Loucy (cell line): ENCODE data around the gene SAXO2.
"Not testable (repeated sequence)": the region's sequence is repeated elsewhere in the genome, so short reads cannot be mapped to it uniquely, and the experiment has no call there.

ENCODE experiments used
- H2AFZ ChIP-seq: fragments of 200-600 bp; sonication (generic); 2 replicates; pipeline ENCODE4 v1.6.0; 2016; ENCODE audit warnings: antibody characterized with exemption, mild to moderate bottlenecking, low read length, moderate library complexity
- H3F3A ChIP-seq: fragments of 200-600 bp; 2 replicates; pipeline ENCODE4 v1.6.0; 2016; ENCODE audit warnings: antibody characterized with exemption, low read depth, mild to moderate bottlenecking
- H3K27me3 ChIP-seq: fragments of 200-600 bp; sonication (generic); 2 replicates; pipeline ENCODE4 v1.6.1; 2014; ENCODE audit warnings: low read length, mild to moderate bottlenecking; ENCODE audit not compliant: insufficient read depth, poor library complexity, severe bottlenecking
- H3K36me3 ChIP-seq: fragments of 200-600 bp; sonication (generic); 2 replicates; pipeline ENCODE4 v1.6.1; 2016; ENCODE audit warnings: low read length; ENCODE audit not compliant: insufficient read depth
- H3K4me1 ChIP-seq: fragments of 200-600 bp; sonication (generic); 2 replicates; pipeline ENCODE4 v1.5.1; 2014; ENCODE audit warnings: low read length, mild to moderate bottlenecking; ENCODE audit not compliant: insufficient read depth, poor library complexity, severe bottlenecking
- H3K4me2 ChIP-seq: fragments of 200-600 bp; sonication (generic); 2 replicates; pipeline ENCODE4 v1.6.0; 2014; ENCODE audit warnings: antibody characterized with exemption, low read length, low read depth, mild to moderate bottlenecking; ENCODE audit not compliant: poor library complexity, severe bottlenecking
- H3K4me3 ChIP-seq: fragments of 200-600 bp; sonication (generic); 2 replicates; pipeline ENCODE4 v1.5.1; 2014; ENCODE audit warnings: low read length, mild to moderate bottlenecking, mixed read lengths; ENCODE audit not compliant: poor library complexity, severe bottlenecking
- H3K79me2 ChIP-seq: fragments of 200-600 bp; sonication (generic); 2 replicates; pipeline ENCODE4 v1.6.1; 2014; ENCODE audit warnings: low read length; ENCODE audit not compliant: insufficient read depth
- H3K9ac ChIP-seq: fragments of 200-600 bp; sonication (generic); 2 replicates; pipeline ENCODE4 v1.6.0; 2014; ENCODE audit warnings: mild to moderate bottlenecking, low read depth, low read length, moderate library complexity; ENCODE audit not compliant: poor library complexity, severe bottlenecking
- H3K9me2 ChIP-seq: fragments of 200-600 bp; sonication (generic); replicated peaks from 2 replicates; pipeline ENCODE4 v1.6.1; 2016; ENCODE audit warnings: low read depth, low read length, mixed read lengths
- H3K9me3 ChIP-seq: fragments of 200-600 bp; sonication (generic); 2 replicates; pipeline ENCODE4 v1.6.1; 2014; ENCODE audit warnings: mild to moderate bottlenecking, antibody characterized with exemption, low read length, low read depth; ENCODE audit not compliant: insufficient read depth
- H4K20me1 ChIP-seq: fragments of 200-600 bp; sonication (generic); 2 replicates; pipeline ENCODE4 v1.6.0; 2014; ENCODE audit warnings: antibody characterized with exemption, low read length, mild to moderate bottlenecking; ENCODE audit not compliant: insufficient read depth, poor library complexity, severe bottlenecking
- EZH2phosphoT487 ChIP-seq: fragments of 200-600 bp; IDR thresholded peaks from 2 replicates; pipeline ENCODE4 v1.6.1; 2018; ENCODE audit warnings: antibody characterized with exemption, mild to moderate bottlenecking, moderate library complexity, borderline replicate concordance
- TF ChIP-seq, protein P1 (sequence below): fragments of 200-600 bp; sonication (generic); conservative IDR thresholded peaks from 2 replicates; pipeline ENCODE4 v1.5.1; 2014; ENCODE audit warnings: mild to moderate bottlenecking, antibody characterized with exemption, low read length

SAXO2 gene

GRCh38 chr15:82298032-82298431, 35.4 kb downstream of the SAXO2 start:
- H3K4me1 ChIP-seq = no peaks in the 10 kb centered on the region
- no peaks in the 10 kb centered on the region for H3F3A ChIP-seq
- TF ChIP-seq, protein P1, sequence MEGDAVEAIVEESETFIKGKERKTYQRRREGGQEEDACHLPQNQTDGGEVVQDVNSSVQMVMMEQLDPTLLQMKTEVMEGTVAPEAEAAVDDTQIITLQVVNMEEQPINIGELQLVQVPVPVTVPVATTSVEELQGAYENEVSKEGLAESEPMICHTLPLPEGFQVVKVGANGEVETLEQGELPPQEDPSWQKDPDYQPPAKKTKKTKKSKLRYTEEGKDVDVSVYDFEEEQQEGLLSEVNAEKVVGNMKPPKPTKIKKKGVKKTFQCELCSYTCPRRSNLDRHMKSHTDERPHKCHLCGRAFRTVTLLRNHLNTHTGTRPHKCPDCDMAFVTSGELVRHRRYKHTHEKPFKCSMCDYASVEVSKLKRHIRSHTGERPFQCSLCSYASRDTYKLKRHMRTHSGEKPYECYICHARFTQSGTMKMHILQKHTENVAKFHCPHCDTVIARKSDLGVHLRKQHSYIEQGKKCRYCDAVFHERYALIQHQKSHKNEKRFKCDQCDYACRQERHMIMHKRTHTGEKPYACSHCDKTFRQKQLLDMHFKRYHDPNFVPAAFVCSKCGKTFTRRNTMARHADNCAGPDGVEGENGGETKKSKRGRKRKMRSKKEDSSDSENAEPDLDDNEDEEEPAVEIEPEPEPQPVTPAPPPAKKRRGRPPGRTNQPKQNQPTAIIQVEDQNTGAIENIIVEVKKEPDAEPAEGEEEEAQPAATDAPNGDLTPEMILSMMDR = no peak
- no peak for TF ChIP-seq EZH2phosphoT487
- H3K9me3 ChIP-seq = no peaks in the 10 kb centered on the region
- H3K4me3 ChIP-seq = no peak overlapping the region
- H2AFZ ChIP-seq = no peak overlapping the region
- H3K9me2 ChIP-seq = no peaks in the 10 kb centered on the region
- H4K20me1 ChIP-seq = no peaks in the 10 kb centered on the region
- no peaks in the 10 kb centered on the region for H3K36me3 ChIP-seq
- H3K9ac ChIP-seq = no peak overlapping the region
- no peaks in the 10 kb centered on the region for H3K79me2 ChIP-seq
- H3K27me3 ChIP-seq = no peaks in the 10 kb centered on the region
- H3K4me2 ChIP-seq = no peak overlapping the region

GRCh38 chr15:82298520-82298919, 35.9 kb downstream of the SAXO2 start:
- Histone ChIP-seq H3K27me3 (no peaks in the 10 kb centered on the region), H3K79me2 (no peaks in the 10 kb centered on the region), H3K4me3 (no peak overlapping the region), H3K9me2 (no peaks in the 10 kb centered on the region), H4K20me1 (no peaks in the 10 kb centered on the region), H3K9ac (no peak overlapping the region), H3K4me2 (no peak overlapping the region), H2AFZ (no peak overlapping the region), H3K4me1 (no peaks in the 10 kb centered on the region), H3F3A (no peaks in the 10 kb centered on the region), H3K9me3 (no peaks in the 10 kb centered on the region), H3K36me3 (no peaks in the 10 kb centered on the region)
- no peak for TF ChIP-seq EZH2phosphoT487
- TF ChIP-seq, protein P1 = no peak

DNA sequence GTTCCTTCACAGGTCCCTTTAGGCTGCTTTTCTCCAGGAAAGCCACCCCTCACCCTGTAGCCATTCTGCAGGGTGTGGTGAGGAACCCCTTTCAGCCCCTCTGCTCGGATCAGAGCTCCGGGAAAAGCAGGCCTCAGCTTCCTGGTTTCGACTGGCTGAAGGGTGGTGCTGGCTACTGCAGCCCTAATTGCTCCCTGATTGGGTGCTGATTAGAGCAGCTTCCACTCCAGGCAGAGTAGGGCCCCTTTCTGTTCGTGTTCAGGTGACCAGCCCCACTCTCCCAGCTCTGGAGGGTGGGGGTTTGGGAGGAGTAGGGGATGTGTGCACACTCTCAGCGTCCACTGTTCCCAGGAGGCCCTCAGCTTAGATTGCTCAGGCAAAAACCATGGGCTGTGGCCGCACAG, 36.9 kb downstream of the SAXO2 start:
- H3K27me3 ChIP-seq, H3K9ac ChIP-seq, H3K4me1 ChIP-seq, H3K9me3 ChIP-seq, H3K36me3 ChIP-seq, H3K9me2 ChIP-seq, H3F3A ChIP-seq, H3K4me3 ChIP-seq, H3K79me2 ChIP-seq, H2AFZ ChIP-seq, H4K20me1 ChIP-seq, H3K4me2 ChIP-seq: not testable (repeated sequence)

DNA sequence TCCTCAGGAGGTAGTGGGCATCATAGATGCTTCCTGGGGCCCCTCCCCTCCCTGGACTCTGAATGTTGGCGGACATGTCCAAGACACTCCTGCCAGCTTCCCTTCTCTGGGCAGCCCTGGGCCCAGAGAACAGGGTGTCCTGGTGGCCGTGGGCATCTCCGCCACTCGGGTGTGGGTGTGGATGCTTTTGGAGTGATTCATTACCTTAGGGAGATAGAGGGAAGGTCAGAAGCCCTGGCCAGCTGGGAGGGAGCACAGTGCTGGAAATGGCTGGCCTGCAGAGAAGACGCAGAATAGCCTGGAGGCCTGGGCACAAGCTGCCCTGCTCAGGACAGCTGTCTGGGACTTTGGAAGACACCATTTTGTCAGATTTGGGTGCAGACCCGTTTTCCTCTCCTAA, 37.7 kb downstream of the SAXO2 start:
- H4K20me1 ChIP-seq, H3K79me2 ChIP-seq, H3K4me1 ChIP-seq, H3K4me2 ChIP-seq, H3F3A ChIP-seq, H2AFZ ChIP-seq, H3K36me3 ChIP-seq, H3K9me3 ChIP-seq, H3K4me3 ChIP-seq, H3K9ac ChIP-seq, H3K9me2 ChIP-seq, H3K27me3 ChIP-seq: not testable (repeated sequence)
